Measurements from ENCODE around the gene SPOP.

SPOP gene

DNA sequence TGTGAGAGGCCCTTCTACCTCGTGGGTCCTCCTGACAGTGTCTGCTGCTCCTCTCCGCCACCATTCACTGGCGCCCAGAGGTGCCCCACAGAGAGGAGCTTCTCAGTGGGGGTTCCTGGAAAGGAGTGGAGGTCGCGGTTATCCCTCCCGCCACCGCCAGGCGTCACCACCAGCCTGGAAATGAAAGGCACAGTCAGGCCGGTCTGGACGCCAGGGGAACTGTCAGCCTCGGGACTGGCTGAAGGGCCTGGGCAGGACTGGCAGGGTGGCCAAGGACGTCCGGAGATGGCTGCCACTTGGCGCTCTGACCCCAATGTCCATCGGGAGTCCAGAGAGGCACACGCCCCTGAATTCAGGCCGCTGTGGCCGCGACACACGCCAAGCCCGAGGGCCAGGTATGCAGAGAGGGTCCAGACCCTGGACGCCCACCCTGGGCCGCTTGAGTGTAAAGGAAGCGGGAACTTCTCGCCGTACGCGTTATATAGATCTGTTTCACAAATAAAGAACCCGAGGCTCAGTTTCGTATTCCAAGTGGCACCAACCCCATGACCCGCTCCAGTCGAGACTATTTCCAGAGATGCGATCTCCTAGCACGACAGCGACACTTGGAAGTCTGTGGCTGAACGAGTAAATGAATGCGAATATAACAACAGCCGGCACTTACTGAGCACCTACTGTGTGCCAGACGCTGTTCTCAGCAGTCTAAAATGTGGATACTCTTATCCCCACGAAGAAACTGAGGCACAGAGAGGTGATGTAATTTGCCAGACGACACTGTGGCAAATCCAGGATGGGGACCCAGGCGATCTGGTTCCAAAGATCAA lies 109.8 kb downstream of the SPOP start:
- in situ Hi-C loops (cut with HindIII; ENCODE audit: low pct_unique_long_range_greater_than_20kb, low sequenced_read_pairs): no loop called here
- peak; percentile 78 to 91 for DNase-seq (ENCODE audit: low read depth in 1 of 2, low spot score in 1 of 2)
- no peak for TF ChIP-seq JUND (IDR thresholded peaks at IDR 0.05; ENCODE audit: low read depth)

DNA sequence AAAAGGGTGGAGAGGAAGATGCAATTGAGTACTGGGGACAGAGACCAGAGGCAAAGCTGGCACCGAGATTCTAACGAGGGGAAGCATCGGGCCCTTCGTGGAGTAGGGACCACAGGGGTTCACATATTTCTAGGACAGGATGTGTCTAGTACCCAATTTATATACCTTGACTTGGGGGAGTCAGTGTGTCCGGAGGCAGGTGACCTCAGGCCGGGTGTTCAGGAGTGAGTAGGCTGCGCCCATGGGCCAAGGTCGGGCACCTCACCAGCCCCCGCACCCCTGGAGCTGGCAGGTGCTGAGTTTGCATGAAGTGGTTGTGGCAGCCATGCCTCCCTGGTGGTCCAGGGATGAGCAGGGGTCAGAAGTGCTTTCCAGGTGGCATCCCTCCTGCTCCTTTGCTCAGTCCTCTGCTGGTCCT lies 110.8 kb downstream of the SPOP start:
- DNase-seq (ENCODE audit: low read depth in 1 of 2, low spot score in 1 of 2): no peak
- in situ Hi-C loops (cut with HindIII; ENCODE audit: low pct_unique_long_range_greater_than_20kb, low sequenced_read_pairs): no loop called here
- no peak for TF ChIP-seq JUND (IDR thresholded peaks at IDR 0.05; ENCODE audit: low read depth)

DNA sequence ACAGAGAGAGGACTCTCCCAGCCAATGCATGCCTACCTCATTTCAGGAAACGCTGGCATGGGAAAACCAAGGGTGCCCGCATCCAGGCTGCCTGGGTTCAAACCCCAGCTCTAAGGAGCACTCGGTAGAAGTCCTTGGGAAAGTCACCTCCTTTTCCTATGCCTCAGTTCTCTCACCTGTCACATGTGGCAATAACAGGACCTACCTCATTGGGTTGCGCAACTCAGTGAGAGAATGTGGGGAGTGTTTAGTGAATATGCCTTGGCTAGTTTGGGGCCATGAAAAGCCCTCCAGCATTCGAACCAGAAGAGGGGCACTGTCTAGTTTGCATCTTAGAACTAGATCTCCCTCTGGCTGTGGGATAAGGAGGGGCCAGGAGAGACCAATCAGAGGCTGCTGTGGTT lies 111.2 kb downstream of the SPOP start:
- TF ChIP-seq JUND (IDR thresholded peaks at IDR 0.05; ENCODE audit: low read depth): no peak
- in situ Hi-C loops (cut with HindIII; ENCODE audit: low pct_unique_long_range_greater_than_20kb, low sequenced_read_pairs): no loop called here
- no peak for DNase-seq (ENCODE audit: low read depth in 1 of 2, low spot score in 1 of 2)

DNA sequence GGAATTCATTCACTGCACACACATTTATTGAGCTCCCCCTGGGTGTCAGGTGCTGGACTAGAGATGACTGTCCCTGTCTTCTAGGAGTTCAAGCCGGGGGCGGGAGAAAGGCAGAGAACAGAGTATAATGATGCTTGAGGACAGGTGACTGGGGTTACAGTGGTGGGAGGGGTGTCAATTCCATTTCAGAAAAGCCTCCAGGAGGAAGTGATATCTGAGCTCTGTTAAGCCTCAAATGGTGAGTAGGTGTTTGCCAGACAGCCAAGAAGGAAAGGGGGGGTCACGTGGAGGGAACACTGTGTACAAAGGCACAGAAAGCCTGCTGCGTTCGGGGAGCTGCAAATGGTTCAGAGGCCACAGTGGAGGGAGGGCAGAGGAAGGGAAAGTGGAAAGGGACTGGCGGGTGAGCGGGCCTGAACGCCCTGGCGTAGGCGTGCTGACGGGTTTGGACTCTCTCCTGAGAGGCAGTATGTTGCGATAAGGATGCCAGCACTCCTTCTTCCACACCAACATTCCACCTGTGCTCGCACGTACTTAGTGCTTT lies 111.9 kb downstream of the SPOP start:
- no peak for DNase-seq (ENCODE audit: low read depth in 1 of 2, low spot score in 1 of 2)
- in situ Hi-C loops (cut with HindIII; ENCODE audit: low pct_unique_long_range_greater_than_20kb, low sequenced_read_pairs): no loop called here
- TF ChIP-seq JUND (IDR thresholded peaks at IDR 0.05; ENCODE audit: low read depth): no peak

DNA sequence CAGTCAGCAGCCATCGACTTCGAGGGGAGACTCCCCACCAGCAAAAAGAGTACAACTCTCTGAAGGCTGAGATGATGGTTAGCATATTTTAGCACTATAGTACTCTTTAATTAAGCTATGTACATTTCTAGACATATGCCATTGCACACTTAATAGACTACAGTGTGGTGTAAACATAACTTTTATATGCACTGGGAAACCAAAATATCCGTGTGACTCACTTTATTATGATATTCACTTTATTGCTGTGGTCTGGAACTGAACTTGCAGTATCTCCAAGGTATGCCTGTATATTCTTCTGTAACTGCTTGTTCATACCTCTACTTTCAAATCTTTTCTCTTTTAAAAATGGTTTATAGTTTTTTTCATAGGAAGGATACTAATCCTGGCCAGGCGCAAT lies 113.3 kb downstream of the SPOP start:
- no peak for DNase-seq (ENCODE audit: low read depth in 1 of 2, low spot score in 1 of 2)
- TF ChIP-seq JUND (IDR thresholded peaks at IDR 0.05; ENCODE audit: low read depth): no peak
- in situ Hi-C loops (cut with HindIII; ENCODE audit: low pct_unique_long_range_greater_than_20kb, low sequenced_read_pairs): no loop called here

DNA sequence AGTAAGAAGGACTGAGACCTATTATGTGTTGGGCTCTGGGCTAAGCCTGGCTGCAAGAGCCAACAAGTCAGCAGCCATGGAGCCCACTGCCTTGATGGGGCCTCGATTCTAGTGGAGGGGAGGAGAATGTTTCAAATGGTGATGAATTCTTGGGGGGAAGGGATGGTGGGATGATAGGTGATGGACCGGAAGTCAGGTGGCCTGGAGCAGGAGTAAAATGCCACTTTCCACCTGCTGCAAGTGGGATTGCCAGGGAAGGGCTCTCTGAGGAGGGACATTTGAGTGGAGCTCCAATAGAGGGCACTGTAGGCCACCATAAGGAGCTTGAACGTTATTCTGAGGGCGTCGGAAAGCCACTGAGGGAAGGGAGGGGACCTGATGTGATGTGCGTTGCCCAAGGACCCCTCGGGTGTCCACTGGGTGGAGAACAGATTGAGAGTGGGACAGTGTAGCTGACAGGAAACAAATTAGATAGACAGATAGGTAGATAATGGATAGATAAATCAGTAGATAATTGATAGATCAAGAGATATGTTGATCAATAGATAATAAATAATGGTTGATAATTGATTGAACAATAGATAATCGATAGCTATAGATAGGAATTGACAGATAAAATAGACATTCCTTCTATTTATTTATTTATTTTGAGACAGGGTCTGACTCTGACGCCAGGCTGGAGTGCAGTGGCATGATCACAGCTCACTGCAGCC lies 120.4 kb downstream of the SPOP start:
- in situ Hi-C loops (cut with HindIII; ENCODE audit: low pct_unique_long_range_greater_than_20kb, low sequenced_read_pairs): no loop called here
- peak in 1 of 2 experiments; percentile 80 for DNase-seq (ENCODE audit: low read depth in 1 of 2, low spot score in 1 of 2)

DNA sequence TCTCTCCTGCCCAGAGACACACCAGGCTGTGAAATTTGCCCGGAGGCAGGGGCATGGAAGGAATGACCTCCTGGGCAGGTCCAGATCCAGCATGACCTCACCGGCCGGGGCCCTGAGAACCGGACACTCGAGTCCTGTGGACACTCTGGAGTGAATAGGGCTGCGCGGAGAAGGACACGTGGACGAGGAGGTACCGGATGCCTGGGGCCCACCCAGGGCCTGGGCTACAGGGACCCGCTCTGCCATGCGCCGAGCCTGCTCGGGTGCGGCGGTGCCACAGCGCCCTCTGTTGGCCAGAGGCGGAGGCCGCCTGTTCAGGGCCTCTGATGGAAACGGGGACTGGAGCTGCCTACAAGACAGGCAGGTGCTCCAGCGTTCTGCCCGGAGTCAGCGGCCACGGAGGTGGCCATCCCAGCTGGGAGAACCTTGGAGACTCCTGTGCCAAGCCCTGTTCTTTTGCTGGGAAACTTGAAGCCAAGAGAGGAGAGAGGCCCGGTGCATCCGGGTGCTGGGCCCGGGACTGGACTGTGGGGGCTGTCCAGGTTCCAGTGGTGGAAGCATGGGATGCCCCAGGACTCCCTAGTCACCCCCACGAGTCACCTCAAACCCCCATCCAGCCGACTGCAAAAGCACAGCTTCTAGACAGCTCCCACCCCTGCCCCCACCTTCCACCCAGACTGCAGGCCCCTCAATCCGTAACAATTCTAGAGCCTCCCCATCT lies 121.5 kb downstream of the SPOP start:
- in situ Hi-C loops (cut with HindIII; ENCODE audit: low pct_unique_long_range_greater_than_20kb, low sequenced_read_pairs): no loop called here
- DNase-seq (ENCODE audit: low read depth in 1 of 2, low spot score in 1 of 2): peak; percentile 79 to 89
- no peak for TF ChIP-seq JUND (IDR thresholded peaks at IDR 0.05; ENCODE audit: low read depth)

More for the DNA sequence above, 120.4 kb downstream of the SPOP start:
- no peak for TF ChIP-seq JUND (IDR thresholded peaks at IDR 0.05; ENCODE audit: low read depth)

DNA sequence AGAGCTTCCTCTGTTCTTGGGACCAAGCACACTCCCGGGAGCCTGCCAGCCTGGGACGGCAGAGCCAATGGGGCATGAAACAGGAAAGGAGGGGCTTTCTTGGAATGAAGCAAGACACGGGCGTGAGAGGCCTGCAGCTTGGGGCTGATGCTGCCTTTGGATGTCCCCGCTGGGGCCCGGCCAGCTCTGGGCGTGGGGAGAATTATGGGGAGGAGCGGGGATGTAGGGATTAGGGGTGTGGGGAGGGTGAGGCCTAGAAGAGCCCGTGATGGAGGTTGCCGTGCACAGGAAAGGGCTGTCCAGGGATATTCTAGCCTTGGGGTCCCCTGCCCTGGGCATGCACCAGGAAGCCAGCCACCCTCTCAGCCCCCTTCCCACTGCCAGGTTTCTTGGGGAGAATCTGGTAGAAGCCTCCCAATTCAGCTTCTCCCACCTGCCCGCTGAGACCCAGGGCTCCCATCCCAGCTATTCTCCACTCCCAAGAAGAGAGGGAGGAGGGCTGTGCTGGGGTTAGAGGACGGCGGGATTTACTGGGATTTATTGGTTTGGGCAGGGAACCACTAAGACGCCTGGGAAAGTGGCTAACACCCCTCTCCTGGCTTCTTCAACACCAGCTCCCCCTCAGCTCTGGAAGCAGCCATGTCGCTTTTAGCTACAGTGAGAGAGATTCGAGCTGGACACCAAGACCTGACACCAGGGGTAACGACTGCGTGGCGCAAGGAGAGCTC lies 122.2 kb downstream of the SPOP start:
- in situ Hi-C loops (cut with HindIII; ENCODE audit: low pct_unique_long_range_greater_than_20kb, low sequenced_read_pairs): no loop called here
- DNase-seq (ENCODE audit: low read depth in 1 of 2, low spot score in 1 of 2): no peak

DNA sequence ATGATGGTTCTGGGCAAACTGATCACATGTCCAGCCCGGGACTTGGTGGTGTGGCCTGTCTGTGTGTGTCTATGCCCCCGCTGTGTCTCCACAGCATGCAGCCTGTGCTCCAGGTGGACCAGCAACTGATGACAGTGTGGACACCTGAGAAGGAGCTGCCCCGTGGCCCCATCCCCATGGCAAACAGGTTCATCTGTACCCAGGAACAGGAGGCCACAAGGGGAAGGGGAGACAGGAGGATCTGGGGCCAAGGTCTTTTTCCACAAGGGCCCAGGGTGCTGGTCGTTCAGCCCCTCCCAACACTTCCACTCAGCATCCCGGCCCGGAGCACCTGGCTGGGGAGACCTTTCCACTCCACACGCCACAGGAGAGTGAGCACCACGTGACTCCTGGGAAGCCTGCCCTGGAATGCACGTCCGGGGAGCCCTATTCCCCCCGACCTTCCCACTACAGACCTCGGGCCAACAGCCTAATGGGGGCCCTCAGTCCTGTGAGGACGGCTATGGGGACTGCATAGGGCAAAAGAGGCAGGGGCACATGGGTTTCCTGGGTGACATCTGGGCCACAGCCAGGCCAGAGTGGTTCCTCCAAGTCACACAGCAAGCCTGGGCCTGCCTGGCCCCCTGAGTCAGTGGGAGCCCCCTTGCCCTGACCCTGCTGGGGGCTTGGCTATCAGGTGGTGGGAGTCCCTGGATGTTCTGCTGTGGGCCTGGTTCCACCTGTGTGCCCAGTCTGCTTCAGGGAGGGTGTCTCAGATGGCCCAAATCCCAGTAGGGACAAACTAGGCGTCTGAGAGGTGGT lies 123.0 kb downstream of the SPOP start:
- no peak for TF ChIP-seq JUND (IDR thresholded peaks at IDR 0.05; ENCODE audit: low read depth)
- in situ Hi-C loops (cut with HindIII; ENCODE audit: low pct_unique_long_range_greater_than_20kb, low sequenced_read_pairs): no loop called here
- no peak for DNase-seq (ENCODE audit: low read depth in 1 of 2, low spot score in 1 of 2)

More for the DNA sequence above, 122.2 kb downstream of the SPOP start:
- no peak for TF ChIP-seq JUND (IDR thresholded peaks at IDR 0.05; ENCODE audit: low read depth)

DNA sequence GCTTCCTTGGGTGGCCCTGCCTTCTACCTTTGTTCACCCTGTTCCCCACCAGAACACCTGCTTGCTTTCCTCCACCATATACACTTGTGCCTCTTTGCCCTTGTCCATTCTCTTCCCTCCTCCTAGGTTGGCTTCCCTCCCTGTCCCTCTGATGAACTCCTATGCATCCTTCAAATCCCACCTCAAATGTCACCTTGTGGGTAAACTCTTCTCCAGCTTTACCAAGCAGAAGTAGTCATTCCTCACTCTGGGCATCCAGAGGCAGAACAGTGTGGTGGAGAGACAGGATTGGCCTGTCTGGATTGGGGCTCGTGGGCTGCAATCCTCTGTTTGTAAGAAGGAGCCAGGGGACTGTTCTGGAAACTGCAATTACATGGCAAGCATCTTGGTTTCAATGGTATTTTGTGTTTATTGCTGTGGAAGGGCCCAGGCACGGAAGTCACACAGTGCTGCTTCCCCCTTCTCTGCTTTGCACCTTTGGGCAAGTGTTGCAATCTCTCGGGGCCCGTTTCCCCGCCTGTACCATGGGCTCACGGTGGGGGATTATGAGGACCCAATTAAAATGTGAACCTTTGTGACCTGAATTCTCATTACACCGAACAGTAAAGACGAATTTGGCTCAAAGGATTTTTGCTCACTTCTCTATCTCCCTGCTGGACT lies 124.1 kb downstream of the SPOP start:
- in situ Hi-C loops (cut with HindIII; ENCODE audit: low pct_unique_long_range_greater_than_20kb, low sequenced_read_pairs): no loop called here
- DNase-seq (ENCODE audit: low read depth in 1 of 2, low spot score in 1 of 2): no peak
- no peak for TF ChIP-seq JUND (IDR thresholded peaks at IDR 0.05; ENCODE audit: low read depth)

Data from T47D (cell line).